A673 (cell line): Measurements from ENCODE around the gene MYRIP. TPM values are rescaled to one million over a fixed set of nuclear protein-coding genes. Genes with fewer than 3 reads are reported as not detected.

Experiments used
- BruUV-seq: library from RNA; stranded (reverse); fragments of 400-500 nt; replicated peaks from 2 replicates; lab custom pipeline; 2021; lab: Mats Ljungman, UMichigan
- CTCF ChIA-PET: fragments of 300-600 bp; sonication (Branson Sonifier 250); formaldehyde crosslinking; loops from one replicate; lab custom pipeline; 2022; ENCODE audit warnings: antibody characterized with exemption; lab: Charles Lee
- POLR2A ChIA-PET: fragments of 300-600 bp; sonication (Branson Sonifier 250); formaldehyde crosslinking; loops from one replicate; lab custom pipeline; 2022; ENCODE audit warnings: antibody characterized with exemption; ENCODE audit not compliant: low non-redundant PET; lab: Charles Lee
- DNase-seq: peaks from one replicate; pipeline ENCODE4 v3.0.0-alpha.2; 2015; ENCODE audit warnings: low spot score
- H3K27ac ChIP-seq: fragments of 200-600 bp; sonication (generic); 2 replicates; pipeline ENCODE4 v1.5.1; 2016; ENCODE audit warnings: mixed run types, low read depth, mild to moderate bottlenecking, mixed read lengths, antibody characterized with exemption, low read length; ENCODE audit not compliant: poor library complexity, severe bottlenecking
- H3K27me3 ChIP-seq: fragments of 200-600 bp; sonication (generic); replicated peaks from 2 replicates; pipeline ENCODE4 v1.6.1; 2017; ENCODE audit warnings: mixed run types, low read depth, mild to moderate bottlenecking, mixed read lengths, antibody characterized with exemption, low read length; ENCODE audit not compliant: insufficient read depth, poor library complexity
- H3K36me3 ChIP-seq: fragments of 200-600 bp; sonication (generic); 2 replicates; pipeline ENCODE4 v1.6.1; 2016; ENCODE audit warnings: mixed run types, mild to moderate bottlenecking, mixed read lengths, antibody characterized with exemption, low read length; ENCODE audit not compliant: insufficient read depth, poor library complexity, severe bottlenecking
- H3K4me1 ChIP-seq: fragments of 200-600 bp; sonication (generic); 2 replicates; pipeline ENCODE4 v1.6.1; 2017; ENCODE audit warnings: mixed run types, mild to moderate bottlenecking, mixed read lengths, antibody characterized with exemption, low read length; ENCODE audit not compliant: insufficient read depth, poor library complexity, severe bottlenecking
- H3K4me3 ChIP-seq: fragments of 200-600 bp; sonication (generic); 2 replicates; pipeline ENCODE4 v1.5.1; 2016; ENCODE audit warnings: low read depth, mixed run types, mild to moderate bottlenecking, mixed read lengths, low read length; ENCODE audit not compliant: poor library complexity, severe bottlenecking
- H3K9me3 ChIP-seq: fragments of 200-600 bp; sonication (generic); 2 replicates; pipeline ENCODE4 v1.6.1; 2016; ENCODE audit warnings: mixed run types, low read depth, mild to moderate bottlenecking, mixed read lengths, antibody characterized with exemption, low read length; ENCODE audit not compliant: poor library complexity, severe bottlenecking
- EZH2 ChIP-seq: fragments of 200-600 bp; sonication (generic); IDR thresholded peaks from 2 replicates; pipeline ENCODE4 v1.6.1; 2017; ENCODE audit warnings: borderline replicate concordance, low read depth, mild to moderate bottlenecking, mixed read lengths, antibody characterized with exemption, low read length; ENCODE audit not compliant: poor library complexity, severe bottlenecking
- intact Hi-C: fragments of 100-400 bp; cut with micrococcal nuclease; formaldehyde crosslinking; loops from one replicate; pipeline ENCODE4 v1.10.0; 2022; ENCODE audit not compliant: unreplicated experiment
- total RNA-seq: library from RNA; stranded (reverse); gene quantifications from 2 replicates; pipeline ENCODE4 v1.2.3, GENCODE V29; 2021
- TF ChIP-seq, protein P1 (sequence below): fragments of 300-800, 200-600 bp; sonication (generic); conservative IDR thresholded peaks from 2 replicates; pipeline ENCODE4 v1.5.1; 2017; ENCODE audit warnings: low read depth, mild to moderate bottlenecking, antibody characterized with exemption, low read length, moderate library complexity, mixed read lengths

MYRIP gene
- total RNA-seq, 1 experiment from 2014 or later = not detected

DNA sequence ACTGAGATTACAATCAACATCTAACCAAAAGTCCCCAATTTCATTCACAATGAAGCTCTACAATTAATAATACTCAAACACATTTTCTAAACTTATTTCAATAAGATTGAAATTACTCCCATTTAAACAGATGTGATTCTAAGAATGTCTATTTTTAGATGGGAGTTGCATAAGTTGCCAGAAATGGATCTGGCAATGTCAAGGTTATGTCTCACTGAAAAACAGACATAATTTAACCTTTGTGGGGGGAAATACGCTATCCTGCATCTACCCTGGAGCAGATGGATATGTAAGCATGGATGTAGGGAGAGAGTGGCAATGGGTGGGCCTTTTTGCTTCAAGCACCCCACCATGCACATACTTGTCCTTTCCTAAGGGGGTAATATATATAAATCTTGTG is 493.4 kb downstream of the MYRIP start:
- H3K4me1 ChIP-seq = no peaks in the 10 kb centered on the region
- no peak overlapping the region for H3K27ac ChIP-seq
- intact Hi-C loops = no loop called here
- no TSS peak for BruUV-seq
- no peak for DNase-seq
- ChIA-PET CTCF (no interaction called here), POLR2A (no interaction called here)
- H3K27me3 ChIP-seq = no peaks in the 10 kb centered on the region
- no peak for TF ChIP-seq EZH2
- TF ChIP-seq, protein P1, sequence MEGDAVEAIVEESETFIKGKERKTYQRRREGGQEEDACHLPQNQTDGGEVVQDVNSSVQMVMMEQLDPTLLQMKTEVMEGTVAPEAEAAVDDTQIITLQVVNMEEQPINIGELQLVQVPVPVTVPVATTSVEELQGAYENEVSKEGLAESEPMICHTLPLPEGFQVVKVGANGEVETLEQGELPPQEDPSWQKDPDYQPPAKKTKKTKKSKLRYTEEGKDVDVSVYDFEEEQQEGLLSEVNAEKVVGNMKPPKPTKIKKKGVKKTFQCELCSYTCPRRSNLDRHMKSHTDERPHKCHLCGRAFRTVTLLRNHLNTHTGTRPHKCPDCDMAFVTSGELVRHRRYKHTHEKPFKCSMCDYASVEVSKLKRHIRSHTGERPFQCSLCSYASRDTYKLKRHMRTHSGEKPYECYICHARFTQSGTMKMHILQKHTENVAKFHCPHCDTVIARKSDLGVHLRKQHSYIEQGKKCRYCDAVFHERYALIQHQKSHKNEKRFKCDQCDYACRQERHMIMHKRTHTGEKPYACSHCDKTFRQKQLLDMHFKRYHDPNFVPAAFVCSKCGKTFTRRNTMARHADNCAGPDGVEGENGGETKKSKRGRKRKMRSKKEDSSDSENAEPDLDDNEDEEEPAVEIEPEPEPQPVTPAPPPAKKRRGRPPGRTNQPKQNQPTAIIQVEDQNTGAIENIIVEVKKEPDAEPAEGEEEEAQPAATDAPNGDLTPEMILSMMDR = no peak
- H3K4me3 ChIP-seq = no peak overlapping the region
- no peaks in the 10 kb centered on the region for H3K36me3 ChIP-seq
- H3K9me3 ChIP-seq = no peaks in the 10 kb centered on the region

DNA sequence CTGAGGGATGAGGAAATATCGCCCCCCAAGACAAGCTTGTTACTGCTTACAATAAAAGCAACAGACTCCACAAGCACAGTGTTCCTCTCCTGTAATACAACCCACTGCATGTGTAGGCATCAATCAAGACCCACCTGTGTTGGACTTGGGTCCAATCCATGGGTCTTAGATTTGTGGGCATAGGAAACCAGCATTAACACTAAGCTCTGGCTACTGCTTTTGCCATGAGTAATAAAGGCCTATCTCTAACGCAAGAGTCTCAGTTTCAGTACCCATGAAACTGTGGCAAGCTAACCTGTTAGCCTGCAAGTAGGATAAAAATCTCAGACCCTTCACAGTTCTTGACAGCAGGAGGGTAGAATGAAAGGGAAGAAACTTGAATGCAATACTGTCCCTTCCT is 494.9 kb downstream of the MYRIP start:
- Histone ChIP-seq H3K4me3 (no peak overlapping the region), H3K9me3 (no peaks in the 10 kb centered on the region), H3K36me3 (no peaks in the 10 kb centered on the region), H3K4me1 (no peaks in the 10 kb centered on the region), H3K27ac (no peak overlapping the region), H3K27me3 (no peaks in the 10 kb centered on the region)
- DNase-seq = no peak
- ChIA-PET CTCF (no interaction called here), POLR2A (no interaction called here)
- intact Hi-C loops = no loop called here
- TF ChIP-seq, protein P1 = no peak
- TF ChIP-seq EZH2 = no peak
- no TSS peak for BruUV-seq

DNA sequence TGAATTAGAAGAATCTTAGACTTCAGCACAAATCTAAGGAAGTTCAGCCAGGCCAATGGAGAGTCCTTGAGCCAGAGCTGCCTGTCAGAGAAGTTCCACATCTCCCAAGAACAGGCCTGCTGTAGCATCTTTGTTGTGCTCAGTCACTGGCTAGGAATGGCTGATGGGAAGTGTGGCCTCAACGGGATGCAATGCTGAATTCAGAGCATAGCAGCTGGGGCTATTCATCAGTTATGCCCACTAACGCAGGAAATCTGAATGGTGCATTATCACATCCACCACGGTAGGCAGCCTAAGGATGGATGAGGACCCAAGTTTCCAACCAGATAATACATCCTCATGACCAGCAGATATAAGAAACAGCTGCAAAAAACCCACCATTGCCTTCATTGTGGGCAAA is 496.9 kb downstream of the MYRIP start:
- Histone ChIP-seq H3K27me3 (no peaks in the 10 kb centered on the region), H3K36me3 (peaks cover 6% of the 10 kb centered on the region), H3K9me3 (no peaks in the 10 kb centered on the region), H3K4me3 (no peak overlapping the region), H3K4me1 (peaks cover 3% of the 10 kb centered on the region), H3K27ac (no peak overlapping the region)
- ChIA-PET POLR2A (no interaction called here), CTCF (no interaction called here)
- BruUV-seq = no TSS peak
- intact Hi-C loops = no loop called here
- TF ChIP-seq, protein P1 = no peak
- TF ChIP-seq EZH2 = no peak
- DNase-seq = no peak
